ENCODE measurements around the gene TPM1. TPM values are rescaled to one million over a fixed set of nuclear protein-coding genes. Genes with fewer than 3 reads are reported as not detected.

TPM1 gene
- total RNA-seq, 2 experiments from 2014 or later, result 10.8 to 11.4 TPM

- Mint-ChIP-seq H3K4me3 (no peak overlapping the region), H3K27me3 (peaks cover 16% of the 10 kb centered on the region), H3K36me3 (no peaks in the 10 kb centered on the region), H3K4me1 (ENCODE audit: low read depth) (no peaks in the 10 kb centered on the region), H3K27ac (no peak overlapping the region), H3K9me3 (no peaks in the 10 kb centered on the region)
- CTCF ChIA-PET, result interaction anchor here (1.6 kb wide), 1 partner anchor 12 kb away, joined by 6 read pairs; no protein-coding TSS in a partner anchor
- POLR2A ChIA-PET, result no interaction called here
- intact Hi-C loops (cut with micrococcal nuclease), result no loop called here
- DNase-seq, result no peak
Measured at GRCh38 chr15:63035977-63036376, 6.6 kb upstream of the TPM1 start.

- peaks cover 20% of the 10 kb centered on the region for H3K27me3 Mint-ChIP-seq
- POLR2A ChIA-PET, result no interaction called here
- intact Hi-C loops (cut with micrococcal nuclease), result no loop called here
- H3K27ac Mint-ChIP-seq, result no peak overlapping the region
- H3K9me3 Mint-ChIP-seq, result no peaks in the 10 kb centered on the region
- CTCF ChIA-PET, result interaction anchor here (2.8 kb wide), 1 partner anchor 10 kb away, joined by 17 read pairs; no protein-coding TSS in a partner anchor
- H3K4me1 Mint-ChIP-seq (ENCODE audit: low read depth), result peaks cover 2% of the 10 kb centered on the region
- no peaks in the 10 kb centered on the region for H3K36me3 Mint-ChIP-seq
- H3K4me3 Mint-ChIP-seq, result no peak overlapping the region
- DNase-seq, result no peak
Measured at GRCh38 chr15:63037976-63038720, 4.4 kb upstream of the TPM1 start.

- Mint-ChIP-seq H3K27me3 (peaks cover 27% of the 10 kb centered on the region), H3K27ac (no peak overlapping the region), H3K9me3 (no peaks in the 10 kb centered on the region), H3K4me1 (ENCODE audit: low read depth) (peaks cover 4% of the 10 kb centered on the region), H3K4me3 (no peak overlapping the region), H3K36me3 (no peaks in the 10 kb centered on the region)
- DNase-seq, result no peak
- intact Hi-C loops (cut with micrococcal nuclease), result no loop called here
- ChIA-PET CTCF (interaction anchor here (1.2 to 2.8 kb wide), 2 partner anchors 9 to 55 kb away, joined by 4 to 17 read pairs; no protein-coding TSS in a partner anchor), POLR2A (no interaction called here)
Measured at GRCh38 chr15:63038926-63039673, 3.4 kb upstream of the TPM1 start.

- Mint-ChIP-seq H3K27me3 (peaks cover 33% of the 10 kb centered on the region), H3K27ac (no peak overlapping the region), H3K36me3 (no peaks in the 10 kb centered on the region), H3K4me3 (no peak overlapping the region), H3K9me3 (no peaks in the 10 kb centered on the region), H3K4me1 (ENCODE audit: low read depth) (peaks cover 4% of the 10 kb centered on the region)
- ChIA-PET CTCF (interaction anchor here (1.2 to 2.8 kb wide), 2 partner anchors 9 to 54 kb away, joined by 4 to 17 read pairs; no protein-coding TSS in a partner anchor), POLR2A (no interaction called here)
- no peak for DNase-seq
- intact Hi-C loops (cut with micrococcal nuclease), result loop anchor here (10.0 kb wide), 1 partner anchor 235 kb away; the partner anchor contains the start of gene APH1B
Measured at GRCh38 chr15:63039811-63040210, 2.7 kb upstream of the TPM1 start.

DNA sequence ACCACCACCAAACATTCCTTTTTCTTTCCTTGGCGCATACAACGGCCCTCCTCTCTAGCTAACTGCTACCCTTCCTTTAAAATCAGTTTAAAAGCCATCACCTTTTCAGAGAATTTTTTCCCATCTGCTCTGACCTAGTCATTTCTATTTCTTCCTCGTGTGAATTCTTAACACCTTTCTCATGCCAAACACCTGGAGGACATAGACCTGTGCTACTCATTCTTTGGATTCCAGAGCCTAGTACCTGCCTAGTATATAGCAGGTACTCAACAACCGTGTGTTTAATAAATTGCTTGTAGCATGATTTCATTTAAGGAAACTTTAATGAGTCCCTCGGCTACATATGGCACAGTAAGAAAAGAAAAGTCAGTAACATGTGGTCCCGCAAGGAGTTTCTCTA lies 2.0 kb upstream of the TPM1 start:
- peaks cover 40% of the 10 kb centered on the region for H3K27me3 Mint-ChIP-seq
- no peaks in the 10 kb centered on the region for H3K9me3 Mint-ChIP-seq
- intact Hi-C loops (cut with micrococcal nuclease), result loop anchor here (10.0 kb wide), 1 partner anchor 234 kb away; the partner anchor contains the start of gene APH1B
- no peak overlapping the region for H3K4me3 Mint-ChIP-seq
- H3K4me1 Mint-ChIP-seq (ENCODE audit: low read depth), result peaks cover 4% of the 10 kb centered on the region
- no peaks in the 10 kb centered on the region for H3K36me3 Mint-ChIP-seq
- no peak for DNase-seq
- ChIA-PET POLR2A (no interaction called here), CTCF (interaction anchor here (2.8 kb wide), 1 partner anchor 8 kb away, joined by 17 read pairs; no protein-coding TSS in a partner anchor)
- no peak overlapping the region for H3K27ac Mint-ChIP-seq

DNA sequence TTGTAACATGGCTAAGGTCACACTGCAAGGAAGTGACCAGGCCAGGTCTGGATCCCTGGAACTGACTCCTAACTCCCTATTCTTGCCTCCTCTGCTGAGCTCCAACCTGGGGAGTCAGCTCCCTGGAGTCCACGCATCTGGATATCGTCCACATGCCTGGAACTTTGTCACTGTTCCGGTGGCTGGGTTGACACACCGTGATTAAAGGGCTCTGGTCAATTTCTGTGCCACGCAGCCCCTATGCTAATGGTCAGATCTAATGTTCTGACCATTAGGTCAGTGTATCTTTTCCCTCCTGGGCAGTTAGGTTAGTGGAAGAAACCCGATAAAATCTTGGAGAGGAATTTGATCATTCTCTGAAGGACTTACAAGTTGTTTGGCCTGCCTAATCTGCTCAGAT lies 1.6 kb upstream of the TPM1 start:
- CTCF ChIA-PET, result interaction anchor here (2.8 kb wide), 1 partner anchor 7 kb away, joined by 17 read pairs; no protein-coding TSS in a partner anchor
- H3K27me3 Mint-ChIP-seq, result peaks cover 44% of the 10 kb centered on the region
- intact Hi-C loops (cut with micrococcal nuclease), result loop anchor here (10.0 kb wide), 1 partner anchor 234 kb away; the partner anchor contains the start of gene APH1B

GRCh38 chr15:63041402-63041973 lies 1.1 kb upstream of the TPM1 start:
- ChIA-PET POLR2A (no interaction called here), CTCF (no interaction called here)

More for the DNA sequence above, 1.6 kb upstream of the TPM1 start:
- DNase-seq, result no peak
- Mint-ChIP-seq H3K27ac (no peak overlapping the region), H3K4me1 (ENCODE audit: low read depth) (peaks cover 4% of the 10 kb centered on the region), H3K36me3 (no peaks in the 10 kb centered on the region), H3K9me3 (no peaks in the 10 kb centered on the region), H3K4me3 (no peak overlapping the region)
- POLR2A ChIA-PET, result no interaction called here

DNA sequence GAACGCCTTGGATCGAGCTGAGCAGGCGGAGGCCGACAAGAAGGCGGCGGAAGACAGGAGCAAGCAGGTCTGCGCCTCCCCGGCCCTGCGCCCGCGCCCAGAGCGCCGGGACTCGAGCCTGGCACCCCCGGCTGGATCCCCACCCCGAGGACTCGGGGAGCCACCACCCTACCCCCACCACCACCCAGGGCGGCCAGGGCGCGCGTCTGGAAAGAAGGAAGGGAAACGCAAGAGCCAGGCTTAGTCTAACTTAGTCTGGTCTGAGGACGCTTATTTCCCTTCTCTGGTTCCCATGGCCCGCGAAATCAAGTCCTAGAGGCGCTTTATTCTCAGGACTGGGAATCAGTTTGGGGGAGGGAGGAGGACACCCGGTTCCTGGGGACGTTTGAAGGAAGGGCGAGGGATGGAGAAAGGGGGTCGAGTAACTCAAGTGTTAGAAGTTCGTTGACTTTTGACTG lies 359 bp downstream of the TPM1 start:
- H3K27ac Mint-ChIP-seq, result no peak overlapping the region
- no peak for DNase-seq
- H3K27me3 Mint-ChIP-seq, result peaks cover 54% of the 10 kb centered on the region
- peak overlapping the region; percentile 48 for H3K4me3 Mint-ChIP-seq
- ChIA-PET CTCF (interaction anchor here (7.9 kb wide), 1 partner anchor 48 kb away, joined by 154 read pairs; no protein-coding TSS in a partner anchor), POLR2A (no interaction called here)
- H3K9me3 Mint-ChIP-seq, result no peaks in the 10 kb centered on the region
- H3K4me1 Mint-ChIP-seq (ENCODE audit: low read depth), result peaks cover 8% of the 10 kb centered on the region
- H3K36me3 Mint-ChIP-seq, result no peaks in the 10 kb centered on the region
- intact Hi-C loops (cut with micrococcal nuclease), result loop anchor here (10.0 kb wide), 1 partner anchor 232 kb away; the partner anchor contains the start of gene APH1B

More at GRCh38 chr15:63041402-63041973, 1.1 kb upstream of the TPM1 start:
- H3K9me3 Mint-ChIP-seq, result no peaks in the 10 kb centered on the region
- H3K27me3 Mint-ChIP-seq, result peaks cover 48% of the 10 kb centered on the region
- no peak overlapping the region for H3K27ac Mint-ChIP-seq
- intact Hi-C loops (cut with micrococcal nuclease), result loop anchor here (10.0 kb wide), 1 partner anchor 233 kb away; the partner anchor contains the start of gene APH1B
- H3K4me3 Mint-ChIP-seq, result no peak overlapping the region
- DNase-seq, result no peak
- peaks cover 4% of the 10 kb centered on the region for H3K4me1 Mint-ChIP-seq (ENCODE audit: low read depth)
- no peaks in the 10 kb centered on the region for H3K36me3 Mint-ChIP-seq

DNA sequence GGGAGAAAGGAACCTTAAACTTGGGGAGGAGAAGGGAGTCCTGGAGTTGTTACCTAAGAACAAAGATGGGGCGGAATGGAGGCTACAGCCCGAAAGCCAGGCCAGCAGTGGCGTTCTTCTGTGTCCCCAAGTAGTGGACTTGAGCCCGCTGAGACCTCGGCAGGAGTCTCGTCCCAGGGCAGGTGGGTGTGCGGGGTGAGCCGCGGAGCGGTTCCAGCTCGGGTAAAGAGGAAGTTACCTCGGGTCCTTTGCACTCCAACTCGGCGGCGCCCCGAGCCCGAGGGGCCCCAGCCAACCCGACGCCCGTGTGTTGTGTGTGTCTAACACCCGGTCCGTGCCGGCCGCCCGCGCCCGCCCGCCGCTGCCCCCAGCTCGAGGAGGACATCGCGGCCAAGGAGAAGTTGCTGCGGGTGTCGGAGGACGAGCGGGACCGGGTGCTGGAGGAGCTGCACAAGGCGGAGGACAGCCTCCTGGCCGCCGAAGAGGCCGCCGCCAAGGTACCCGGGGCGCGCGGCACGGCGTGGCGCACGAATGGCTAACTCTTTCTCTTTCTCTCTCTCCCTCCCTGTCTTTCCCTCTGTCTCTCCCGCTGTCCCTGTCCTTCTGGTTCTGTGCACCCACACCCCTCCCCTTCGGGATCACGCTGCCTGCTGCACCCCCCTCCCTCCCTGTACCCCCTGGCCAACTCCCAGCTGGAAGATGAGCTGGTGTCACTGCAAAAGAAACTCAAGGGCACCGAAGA lies 959 bp downstream of the TPM1 start:
- DNase-seq, result peak; percentile 16
- no peaks in the 10 kb centered on the region for H3K9me3 Mint-ChIP-seq
- peak overlapping the region; percentile 36 for H3K4me3 Mint-ChIP-seq
- H3K4me1 Mint-ChIP-seq (ENCODE audit: low read depth), result peaks cover 8% of the 10 kb centered on the region
- intact Hi-C loops (cut with micrococcal nuclease), result loop anchor here (10.0 kb wide), 1 partner anchor 231 kb away; the partner anchor contains the start of gene APH1B
- ChIA-PET CTCF (interaction anchor here (0.6 to 7.9 kb wide), 2 partner anchors 47 to 558 kb away, joined by 3 to 154 read pairs; no protein-coding TSS in a partner anchor), POLR2A (no interaction called here)
- no peak overlapping the region for H3K27ac Mint-ChIP-seq
- peaks cover 54% of the 10 kb centered on the region for H3K27me3 Mint-ChIP-seq
- H3K36me3 Mint-ChIP-seq, result no peaks in the 10 kb centered on the region

DNA sequence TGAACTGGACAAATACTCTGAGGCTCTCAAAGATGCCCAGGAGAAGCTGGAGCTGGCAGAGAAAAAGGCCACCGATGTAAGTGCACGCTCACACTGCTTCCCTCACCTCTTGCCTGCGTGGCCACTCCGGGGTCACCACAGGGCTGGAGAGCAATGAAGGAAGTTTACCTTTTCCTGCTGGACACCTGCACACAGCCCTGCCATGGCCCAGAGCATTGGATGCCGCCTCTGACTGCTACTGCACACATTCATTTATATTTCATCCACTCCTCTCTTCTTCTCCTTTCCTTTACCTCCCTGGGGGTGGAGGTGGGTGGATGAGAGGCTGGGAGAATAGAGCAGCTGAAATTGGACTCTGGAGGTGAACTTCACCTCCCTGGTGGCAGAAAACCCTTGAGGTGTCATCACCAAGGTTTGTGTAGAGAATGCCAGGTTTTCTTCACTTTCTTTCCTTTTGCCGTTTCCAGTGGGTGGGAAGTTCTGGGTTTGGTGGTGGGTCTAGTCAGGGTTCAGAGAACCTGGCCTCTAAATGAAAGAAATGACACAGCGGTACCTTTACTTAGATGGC lies 1.6 kb downstream of the TPM1 start:
- ChIA-PET CTCF (interaction anchor here (0.6 to 7.9 kb wide), 2 partner anchors 47 to 558 kb away, joined by 3 to 154 read pairs; no protein-coding TSS in a partner anchor), POLR2A (no interaction called here)
- no peak for DNase-seq
- Mint-ChIP-seq H3K36me3 (no peaks in the 10 kb centered on the region), H3K9me3 (no peaks in the 10 kb centered on the region), H3K27ac (no peak overlapping the region), H3K4me3 (no peak overlapping the region), H3K27me3 (peaks cover 50% of the 10 kb centered on the region), H3K4me1 (ENCODE audit: low read depth) (peaks cover 10% of the 10 kb centered on the region)
- intact Hi-C loops (cut with micrococcal nuclease), result loop anchor here (10.0 kb wide), 1 partner anchor 231 kb away; the partner anchor contains the start of gene APH1B

Data from activated CD4-positive, alpha-beta memory T cell treated with anti-CD3 and anti-CD28 coated beads for 36 hours (primary cell).